Measurements from ENCODE around the gene HRNR. TPM values are rescaled to one million over a fixed set of nuclear protein-coding genes. Genes with fewer than 3 reads are reported as not detected.

The HRNR gene
- total and polyA plus RNA-seq, 8 donors: 0.02 to 0.04 TPM; not detected in 6

- intact Hi-C loops (cut with DNase I): no loop called here
- DNase-seq (no peak), ATAC-seq (no peak), FAIRE-seq (no peak)
- Histone ChIP-seq H3K36me3 (no peaks in the 10 kb centered on the region), H3K9me3 (no peaks in the 10 kb centered on the region), H3K4me3 (no peak overlapping the region), H3K27ac (no peak overlapping the region), H3K4me1 (no peaks in the 10 kb centered on the region), H3K27me3 (no peaks in the 10 kb centered on the region)
- no peak for TF ChIP-seq CTCF (IDR thresholded peaks at IDR 0.05)
- 75 to 80% methylated on average over 2 of the region's 2 CpGs for WGBS, 2 donors
Measured at GRCh38 chr1:152244576-152245273, 20.7 kb upstream of the HRNR start.

GRCh38 chr1:152237093-152237492 is 13.1 kb upstream of the HRNR start:
- intact Hi-C loops (cut with DNase I): no loop called here
- Histone ChIP-seq H3K27me3 (no peaks in the 10 kb centered on the region), H3K27ac (no peak overlapping the region), H3K4me1 (peaks cover 0 to 3% (median 0%) of the 10 kb centered on the region in 3 donors), H3K36me3 (no peaks in the 10 kb centered on the region), H3K9me3 (no peaks in the 10 kb centered on the region), H3K4me3 (no peak overlapping the region)
- TF ChIP-seq CTCF (IDR thresholded peaks at IDR 0.05): no peak
- ATAC-seq (no peak), FAIRE-seq (no peak), DNase-seq (no peak)
- WGBS, 2 donors: 82 to 86% methylated on average over 1 of the region's 1 CpG

- H3K9me3 ChIP-seq: no peaks in the 10 kb centered on the region
- FAIRE-seq (no peak), DNase-seq (no peak), ATAC-seq (no peak)
- no peaks in the 10 kb centered on the region for H3K36me3 ChIP-seq
- no peak for TF ChIP-seq CTCF (IDR thresholded peaks at IDR 0.05)
- no peak overlapping the region for H3K27ac ChIP-seq
- WGBS, 2 donors: 68 to 84% methylated on average over 3 of the region's 3 CpGs
- no peaks in the 10 kb centered on the region for H3K27me3 ChIP-seq
- no peak overlapping the region for H3K4me3 ChIP-seq
- intact Hi-C loops (cut with DNase I): no loop called here
- H3K4me1 ChIP-seq: no peaks in the 10 kb centered on the region
Measured at GRCh38 chr1:152228831-152229230, 4.8 kb upstream of the HRNR start.

GRCh38 chr1:152227310-152227928 is 3.4 kb upstream of the HRNR start:
- intact Hi-C loops (cut with DNase I): no loop called here
- no peak overlapping the region for H3K27ac ChIP-seq
- H3K4me1 ChIP-seq: no peaks in the 10 kb centered on the region
- H3K36me3 ChIP-seq: no peaks in the 10 kb centered on the region
- no peak for ATAC-seq
- FAIRE-seq: no peak
- no peaks in the 10 kb centered on the region for H3K9me3 ChIP-seq
- WGBS, 2 donors: 60 to 80% methylated on average over 1 of the region's 1 CpG
- no peak for DNase-seq
- no peak overlapping the region for H3K4me3 ChIP-seq
- H3K27me3 ChIP-seq: no peaks in the 10 kb centered on the region
- TF ChIP-seq CTCF (IDR thresholded peaks at IDR 0.05): no peak

- Histone ChIP-seq H3K27ac (no peak overlapping the region), H3K4me3 (no peak overlapping the region), H3K36me3 (no peaks in the 10 kb centered on the region), H3K4me1 (no peaks in the 10 kb centered on the region), H3K27me3 (no peaks in the 10 kb centered on the region), H3K9me3 (no peaks in the 10 kb centered on the region)
- DNase-seq: no peak
- 64 to 70% methylated on average over 3 of the region's 3 CpGs for WGBS, 2 donors
- no peak for FAIRE-seq
- ATAC-seq: no peak
- TF ChIP-seq CTCF (IDR thresholded peaks at IDR 0.05): no peak
- intact Hi-C loops (cut with DNase I): no loop called here
Measured at GRCh38 chr1:152225678-152226077, 1.7 kb upstream of the HRNR start.

All from pancreas (tissue), 10 donors.